8988T (cell line): Measurements from ENCODE around the gene RNMT.
"Not testable (repeated sequence)": the region's sequence is repeated elsewhere in the genome, so short reads cannot be mapped to it uniquely, and the experiment has no call there.

Source experiments
- DNase-seq: peaks from one replicate; pipeline ENCODE4 v3.0.0; 2011

The RNMT gene

GRCh38 chr18:13726232-13726971, at the start of gene RNMT, which contains the start of gene FAM210A:
Gene RNMT (plus strand): TSS chr18:13726673. CDS start chr18:13731518, 4,845 bp downstream.
Gene FAM210A (minus strand): TSS chr18:13726558. CDS start chr18:13682077, 44,481 bp downstream.
- DNase-seq = peak; percentile 62

- DNase-seq = not testable (repeated sequence)
Observed at GRCh38 chr18:13677350-13677749, 49.1 kb upstream of the RNMT start.

GRCh38 chr18:13680612-13681011, 45.9 kb upstream of the RNMT start:
- no peak for DNase-seq

GRCh38 chr18:13681701-13682100, 44.8 kb upstream of the RNMT start:
- DNase-seq = no peak

- DNase-seq = no peak
Observed at GRCh38 chr18:13684546-13684945, 41.9 kb upstream of the RNMT start.

GRCh38 chr18:13688191-13689136, 38.0 kb upstream of the RNMT start:
- no peak for DNase-seq

GRCh38 chr18:13690060-13690459, 36.4 kb upstream of the RNMT start:
- not testable (repeated sequence) for DNase-seq

- not testable (repeated sequence) for DNase-seq
Observed at GRCh38 chr18:13695337-13695736, 31.1 kb upstream of the RNMT start.

- no peak for DNase-seq
Observed at GRCh38 chr18:13696961-13697360, 29.5 kb upstream of the RNMT start.

- no peak for DNase-seq
Observed at GRCh38 chr18:13700153-13700552, 26.3 kb upstream of the RNMT start.

GRCh38 chr18:13703899-13704298, 22.6 kb upstream of the RNMT start:
- DNase-seq = no peak

- DNase-seq = no peak
Observed at GRCh38 chr18:13710414-13710831, 16.1 kb upstream of the RNMT start.

GRCh38 chr18:13712400-13713131, 13.9 kb upstream of the RNMT start:
- DNase-seq = no peak

- no peak for DNase-seq
Observed at GRCh38 chr18:13713455-13714055, 12.9 kb upstream of the RNMT start.

GRCh38 chr18:13715330-13715729, 11.1 kb upstream of the RNMT start:
- no peak for DNase-seq

GRCh38 chr18:13716916-13717315, 9.6 kb upstream of the RNMT start:
- no peak for DNase-seq

GRCh38 chr18:13720123-13720522, 6.3 kb upstream of the RNMT start:
- DNase-seq = no peak

GRCh38 chr18:13720847-13721246, 5.6 kb upstream of the RNMT start:
- no peak for DNase-seq

GRCh38 chr18:13725566-13726231, 774 bp upstream of the RNMT start:
- DNase-seq = no peak

GRCh38 chr18:13726972-13727331, 479 bp downstream of the RNMT start:
- DNase-seq = peak; percentile 20

- DNase-seq = no peak
Observed at GRCh38 chr18:13730481-13730880, 4.0 kb downstream of the RNMT start.

GRCh38 chr18:13735681-13736080, 9.2 kb downstream of the RNMT start:
- no peak for DNase-seq
